Glomerular visceral epithelial cell (primary cell): Measurements from ENCODE around the gene GAK.

ENCODE experiments used
- DNase-seq: peaks from one replicate; pipeline ENCODE4 v3.0.0-alpha.2; 2016; ENCODE audit errors: extremely low spot score

GAK gene

DNA sequence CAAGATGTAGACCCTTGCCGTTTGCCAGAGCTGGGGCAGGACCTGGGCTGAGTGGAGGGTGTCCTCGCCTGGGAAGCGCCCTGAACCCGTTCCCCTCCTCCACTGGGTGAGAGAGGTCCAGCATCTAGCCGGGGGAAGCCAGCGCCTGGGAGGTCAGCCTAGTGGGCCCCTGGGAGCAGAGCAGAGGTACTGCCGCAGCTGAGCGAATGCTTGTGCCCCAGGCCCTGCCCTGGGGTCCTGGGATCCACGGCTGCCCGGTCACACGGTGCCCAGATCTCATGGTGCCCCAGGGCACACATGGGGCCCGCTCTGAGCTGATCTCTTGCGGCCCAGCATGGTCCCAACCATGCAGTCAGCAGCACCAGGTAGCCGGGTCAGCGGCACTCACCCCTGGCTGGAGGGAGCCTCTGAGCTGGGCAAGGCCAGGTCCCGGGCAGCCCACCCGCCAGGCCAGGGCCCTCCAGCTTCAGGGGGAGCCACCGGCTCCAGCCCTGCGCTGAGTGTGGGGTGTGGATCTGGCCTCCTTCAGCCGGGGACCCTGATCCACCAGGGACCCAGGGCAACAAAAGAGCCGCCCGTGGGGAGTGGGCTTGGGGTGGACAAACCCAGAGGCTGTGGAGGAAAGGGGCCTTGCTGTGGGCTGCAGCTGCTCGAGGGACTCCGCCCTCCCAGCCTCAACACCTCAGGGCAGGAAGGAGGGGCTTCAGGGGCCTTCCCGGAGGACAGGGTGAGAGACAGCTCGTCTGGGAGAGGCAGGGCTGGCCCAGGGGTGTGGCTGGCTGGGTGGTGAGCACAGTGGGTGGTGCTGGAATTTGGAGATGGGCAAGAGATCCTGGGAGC is 102.1 kb downstream of the GAK start:
- DNase-seq, result no peak

DNA sequence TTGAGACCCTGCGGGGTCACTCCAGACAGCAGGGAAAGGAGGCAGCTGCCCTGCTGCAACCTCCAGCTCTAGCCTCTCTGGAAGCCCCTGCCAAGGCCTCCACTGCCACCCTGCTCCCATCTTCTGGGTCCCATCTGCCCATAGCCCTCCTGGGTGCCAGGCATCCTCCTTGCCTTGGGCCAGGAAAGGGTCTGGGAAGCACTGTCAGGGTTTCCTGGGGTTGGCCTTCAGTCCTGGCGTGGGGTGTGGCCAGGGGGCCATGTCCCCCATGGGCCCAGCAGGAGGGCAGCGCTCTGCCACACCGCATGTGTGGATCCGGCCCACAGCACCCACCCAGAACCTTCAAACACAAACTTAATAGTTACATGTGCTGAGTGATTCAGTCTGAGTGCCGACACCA is 102.8 kb downstream of the GAK start:
- DNase-seq, result no peak

DNA sequence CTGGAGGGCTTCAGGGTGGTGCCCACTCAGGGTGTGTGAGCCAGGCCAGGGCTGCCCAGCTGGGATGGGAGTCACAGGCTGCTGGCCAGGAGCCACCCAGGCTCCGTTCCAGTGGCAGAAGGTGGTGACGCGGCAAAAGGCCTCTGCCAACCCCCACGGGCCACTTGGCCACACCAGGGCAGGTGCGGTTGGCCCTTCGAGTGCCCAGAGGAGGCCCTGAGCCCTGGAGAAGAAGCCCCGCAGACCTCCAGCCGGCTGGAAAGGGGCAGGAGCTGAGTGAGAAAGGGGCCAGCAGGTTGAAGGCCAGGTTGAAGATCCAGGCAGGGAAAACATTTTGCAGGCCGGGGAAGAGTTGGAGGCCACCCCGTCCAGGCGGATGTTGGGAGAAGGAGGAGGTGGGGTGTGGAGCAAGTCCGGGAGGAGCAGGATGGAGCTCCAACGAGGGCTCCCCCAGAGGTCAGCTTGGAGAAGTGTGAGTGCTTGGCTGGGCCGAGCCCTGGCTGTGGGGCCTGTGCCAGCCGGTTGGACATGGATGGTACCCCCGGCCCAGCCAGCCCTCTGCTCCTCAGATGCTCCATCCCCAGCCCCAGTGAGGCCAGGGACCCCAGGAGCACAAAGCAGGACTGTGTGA is 103.4 kb downstream of the GAK start:
- no peak for DNase-seq

DNA sequence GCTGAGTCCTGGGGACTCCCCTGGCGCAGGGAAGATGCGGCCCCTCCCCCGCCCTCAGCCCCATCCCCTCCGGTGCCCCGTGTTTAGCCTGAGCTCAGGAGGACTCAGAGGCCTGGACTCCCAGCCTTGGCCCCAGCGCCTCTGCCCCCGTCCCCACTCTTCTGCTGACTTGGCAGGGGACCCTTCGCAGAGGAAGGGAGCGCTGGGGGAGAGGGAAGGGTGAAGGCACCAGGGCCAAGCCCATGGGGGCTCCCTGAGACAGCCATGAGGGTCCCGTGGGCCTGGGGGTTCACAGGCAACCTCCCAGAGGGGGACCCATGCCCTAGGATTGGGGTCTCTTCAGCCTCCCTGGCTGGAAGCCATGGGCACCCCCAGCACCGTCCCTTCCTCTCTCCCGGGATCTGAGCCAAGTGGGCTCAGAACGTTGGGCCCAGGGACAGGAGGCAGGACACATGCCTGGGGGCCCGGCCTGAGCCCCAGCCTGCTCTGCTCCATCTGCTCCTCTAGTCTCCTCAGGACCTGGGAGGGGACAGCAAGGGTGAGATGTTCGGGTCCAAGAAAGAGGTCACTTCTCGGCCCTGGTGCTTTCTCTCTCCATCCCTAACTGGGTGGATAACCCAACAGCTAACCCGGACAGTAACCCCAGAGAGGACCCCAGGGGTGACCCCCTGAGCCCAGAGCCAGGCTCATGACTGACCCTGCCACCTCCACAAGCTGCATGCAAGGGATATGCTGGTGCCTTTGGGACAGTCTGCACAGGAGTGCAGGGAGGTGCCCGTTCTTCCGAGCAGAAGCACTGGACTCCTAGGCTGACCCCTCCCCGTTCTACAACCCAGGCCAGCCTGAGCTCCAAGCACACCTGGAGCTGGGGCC is 104.7 kb downstream of the GAK start:
- no peak for DNase-seq

DNA sequence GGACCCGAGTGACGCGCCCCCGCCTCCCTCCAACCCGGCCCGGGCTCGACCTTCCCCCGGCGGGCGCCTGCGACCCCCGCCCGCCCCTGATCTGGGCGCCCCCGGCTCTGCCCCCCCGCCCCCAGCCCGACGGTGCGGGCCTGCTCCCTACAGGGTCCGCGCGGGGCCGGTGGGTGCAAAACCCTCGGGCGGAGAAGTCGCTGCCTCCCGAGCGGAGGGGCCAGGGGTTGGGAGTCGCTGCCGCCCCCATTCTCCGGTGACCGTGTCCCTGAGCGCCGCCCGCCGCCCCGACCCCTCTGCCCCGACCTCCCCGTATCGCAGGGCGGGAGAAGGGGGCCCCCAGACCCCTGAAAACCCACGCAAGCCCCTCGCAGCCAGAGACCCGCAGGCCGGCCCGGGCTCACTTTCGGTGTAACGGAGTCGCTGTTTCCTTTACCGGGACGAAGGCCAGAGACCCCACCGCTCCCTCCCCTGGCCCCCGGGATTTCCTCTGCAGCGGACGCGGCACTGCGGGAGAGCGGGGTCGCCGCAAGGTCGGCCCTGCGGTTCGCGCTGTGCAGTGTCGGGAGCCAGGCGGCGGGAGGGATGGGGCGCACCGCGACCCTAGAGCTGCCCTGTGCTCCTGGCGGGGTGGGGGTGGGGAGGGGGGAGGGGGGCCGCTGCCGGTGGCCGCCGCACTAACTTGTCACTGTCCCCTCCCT is 105.5 kb downstream of the GAK start:
- DNase-seq, result no peak

DNA sequence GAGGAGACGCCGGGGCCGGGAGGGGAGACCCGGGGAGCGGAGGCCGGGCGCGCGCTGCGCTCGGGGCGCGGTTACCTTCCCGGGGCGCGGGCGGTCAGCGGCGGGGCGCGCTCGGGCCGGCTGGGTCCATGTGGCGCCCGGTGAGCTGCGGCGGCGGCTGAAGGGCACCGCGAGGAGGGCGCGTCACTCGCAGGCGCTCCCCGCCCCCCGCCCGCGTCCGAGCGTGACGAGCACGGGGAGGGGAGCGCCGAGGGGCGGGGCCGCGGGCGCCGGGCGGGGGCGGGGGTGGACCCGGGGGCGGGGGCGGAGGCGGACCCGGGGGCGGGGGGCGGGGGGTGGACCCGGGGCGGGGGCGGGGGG is 106.2 kb downstream of the GAK start, which contains the start of gene CPLX1:
Gene CPLX1, minus strand, starts transcription at position 159 of the 360 bp plus-strand sequence. CDS start 1,607 bp downstream, outside the sequence.
- peak; percentile 42 for DNase-seq

DNA sequence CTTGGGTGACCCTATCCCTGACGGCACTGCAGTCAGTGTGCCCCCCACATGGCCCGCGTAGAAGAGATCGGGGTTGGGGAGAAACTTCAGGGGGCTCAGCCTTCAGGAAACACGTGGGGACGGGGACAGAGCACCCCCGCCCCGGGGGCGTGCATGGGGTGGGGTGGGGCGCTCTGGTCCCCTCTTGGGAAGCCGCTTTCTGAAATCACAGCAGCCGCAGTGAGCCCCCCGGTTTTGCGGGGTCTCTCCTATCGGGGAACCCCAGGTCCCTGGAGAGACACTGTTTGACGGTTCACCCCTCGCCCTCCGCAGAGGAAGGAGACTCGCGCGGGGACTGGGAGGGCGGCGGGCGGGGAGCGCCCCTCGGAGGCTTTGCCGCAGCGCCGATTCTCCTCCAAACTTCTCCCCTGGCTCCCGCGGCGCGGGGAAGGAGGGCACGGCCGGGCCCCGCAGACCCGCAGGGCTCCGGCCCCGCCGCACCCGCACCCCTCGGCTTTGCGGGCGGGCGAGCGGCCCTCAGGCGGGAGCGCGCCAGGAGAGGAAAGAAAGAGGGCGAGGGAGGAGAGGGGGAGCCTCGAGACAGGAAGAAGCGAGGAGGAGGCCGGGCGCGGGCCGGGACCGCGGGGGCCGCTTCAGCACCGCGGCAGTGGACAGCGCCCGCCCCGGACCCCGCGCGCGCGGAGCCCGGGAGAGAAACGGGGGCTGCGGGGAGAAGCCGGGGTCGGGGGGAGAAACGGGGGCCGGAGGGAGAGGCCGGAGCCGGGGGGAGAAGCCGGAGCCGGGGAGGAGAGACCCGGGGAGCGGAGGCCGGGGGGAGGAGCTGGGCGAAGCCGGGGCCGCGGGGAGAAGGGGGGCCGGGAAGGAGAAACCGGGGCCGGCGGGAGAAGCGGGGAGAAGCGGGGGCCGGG is 106.8 kb downstream of the GAK start:
- DNase-seq, result peak; percentile 35

DNA sequence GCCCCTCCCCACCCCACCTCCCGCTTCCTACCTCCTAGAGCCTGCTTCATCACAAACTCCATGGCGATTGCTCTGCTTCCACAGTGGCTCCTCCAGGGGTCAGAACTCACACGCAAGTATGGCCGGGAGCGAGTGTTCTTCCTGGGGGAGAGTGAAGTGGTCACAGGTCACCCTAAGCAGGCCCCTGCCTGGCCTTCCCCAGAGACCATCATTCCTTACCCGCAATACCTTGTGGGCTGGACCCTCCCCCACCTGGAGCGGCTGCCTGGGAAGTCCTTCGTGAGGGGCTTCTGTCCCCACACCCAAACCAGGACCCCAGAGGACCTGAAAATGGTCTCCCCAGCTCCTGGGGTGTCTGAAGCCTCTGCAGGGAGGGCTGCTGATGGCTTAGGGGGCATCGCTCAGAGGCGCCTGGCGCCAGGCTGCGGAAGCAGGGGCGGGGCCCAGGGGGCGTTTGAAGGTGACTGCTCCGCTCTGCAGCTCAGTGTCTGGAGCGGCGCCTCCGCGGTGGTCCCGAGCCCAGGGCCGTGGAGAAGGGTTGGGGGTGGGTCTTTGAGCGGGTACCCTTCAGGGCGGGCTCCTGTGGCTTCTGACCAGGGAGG is 107.6 kb downstream of the GAK start:
- DNase-seq, result no peak

DNA sequence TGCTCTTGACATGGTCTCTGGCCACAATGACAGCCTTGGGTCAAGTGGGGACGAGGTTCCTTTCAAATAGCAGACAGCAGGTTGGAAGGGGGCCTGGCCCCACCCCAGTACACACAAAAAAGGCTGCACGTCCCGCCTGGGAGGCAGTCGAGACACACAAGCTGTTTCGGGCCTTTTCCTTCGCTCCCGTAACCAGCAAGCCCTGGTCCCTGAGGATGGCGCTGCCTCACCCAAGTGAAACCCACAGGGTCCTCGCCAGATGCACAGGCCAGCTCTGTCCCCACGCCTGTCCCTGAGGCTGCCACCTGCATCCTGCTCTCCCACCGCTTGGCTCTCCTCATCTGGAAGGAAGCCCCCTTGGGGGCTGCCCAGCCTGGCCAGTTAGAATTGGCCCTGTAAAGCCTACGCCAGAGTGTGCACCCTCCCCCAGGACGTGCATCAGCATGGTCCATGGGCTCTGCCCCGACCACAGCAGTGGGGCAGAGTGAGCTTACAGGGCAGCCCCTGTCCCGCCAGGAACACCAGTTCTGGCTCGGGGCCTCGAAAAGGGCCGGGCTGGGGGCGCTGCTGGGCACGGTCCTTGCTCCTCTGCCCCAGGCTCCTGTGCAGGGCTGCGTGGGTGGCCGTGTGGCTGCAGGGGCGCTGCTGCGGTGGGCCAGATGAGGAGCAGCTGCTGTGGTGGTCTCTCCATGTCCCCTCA is 108.2 kb downstream of the GAK start:
- DNase-seq, result no peak

DNA sequence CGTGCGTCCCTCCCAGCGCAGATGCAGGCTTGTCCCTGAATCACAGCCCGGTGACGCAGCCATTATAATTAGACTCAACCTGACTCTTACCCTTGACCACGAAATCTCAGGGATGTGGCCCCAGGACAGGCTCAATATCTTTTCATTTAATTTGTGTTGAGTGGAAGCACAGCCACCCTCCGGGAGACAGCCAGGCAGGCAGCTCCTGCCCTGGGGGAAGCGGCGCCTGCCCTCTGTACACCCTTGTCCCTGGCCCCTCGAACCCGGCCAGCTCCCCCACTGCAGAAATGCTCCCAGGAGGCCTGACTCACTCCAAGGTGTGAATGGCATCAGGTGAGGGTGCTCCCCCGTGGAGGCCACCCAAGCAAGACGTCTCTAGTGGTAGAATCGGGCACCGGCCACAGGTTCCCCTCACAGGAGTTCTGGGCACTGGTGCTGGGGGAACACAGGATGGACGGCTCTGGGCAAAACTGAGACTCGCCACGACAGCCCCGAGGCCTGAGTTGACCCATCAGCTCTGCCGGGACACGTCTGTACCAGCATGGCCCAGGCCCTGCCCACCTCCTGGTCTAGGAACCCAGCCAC is 108.8 kb downstream of the GAK start:
- no peak for DNase-seq

DNA sequence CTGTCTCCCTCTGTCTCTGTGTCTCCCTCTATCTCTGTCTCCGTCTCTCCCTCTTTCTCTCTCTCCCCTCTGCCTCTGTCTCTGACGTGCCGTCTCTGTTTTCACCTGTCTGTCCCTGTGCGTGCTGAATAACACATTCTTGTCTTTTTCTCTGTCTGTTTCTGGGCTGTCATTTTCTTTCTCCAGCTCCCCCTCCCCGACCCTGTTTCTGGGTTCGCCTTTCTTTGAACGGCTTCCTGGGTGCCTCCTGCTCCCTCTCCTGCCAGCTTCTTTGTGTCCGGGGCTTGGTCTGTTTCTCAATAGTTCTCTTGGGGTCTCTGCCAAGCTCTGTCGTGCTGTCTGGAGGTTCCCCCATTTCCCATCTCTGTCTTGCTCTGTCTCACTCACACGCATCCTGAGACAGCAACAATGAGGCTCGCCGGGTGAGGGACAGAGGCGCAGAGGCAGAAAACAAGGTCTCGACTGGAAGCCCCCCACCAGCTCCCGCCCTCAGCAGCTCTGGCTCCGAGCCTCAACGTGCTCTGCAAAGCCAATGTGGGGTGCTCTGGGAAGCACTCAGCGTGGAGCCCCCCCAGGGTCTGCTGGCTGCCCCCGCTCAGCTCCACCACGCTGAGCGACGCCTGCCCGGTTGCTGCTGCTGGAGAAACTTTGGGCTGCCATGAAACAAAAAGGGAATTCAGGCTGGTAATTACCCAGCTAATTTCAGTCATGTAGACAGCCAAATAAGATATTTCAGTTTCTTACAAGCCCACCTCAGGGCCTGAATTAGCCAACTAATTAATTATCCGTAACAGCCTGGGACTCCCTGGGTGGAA is 109.5 kb downstream of the GAK start:
- DNase-seq, result no peak

DNA sequence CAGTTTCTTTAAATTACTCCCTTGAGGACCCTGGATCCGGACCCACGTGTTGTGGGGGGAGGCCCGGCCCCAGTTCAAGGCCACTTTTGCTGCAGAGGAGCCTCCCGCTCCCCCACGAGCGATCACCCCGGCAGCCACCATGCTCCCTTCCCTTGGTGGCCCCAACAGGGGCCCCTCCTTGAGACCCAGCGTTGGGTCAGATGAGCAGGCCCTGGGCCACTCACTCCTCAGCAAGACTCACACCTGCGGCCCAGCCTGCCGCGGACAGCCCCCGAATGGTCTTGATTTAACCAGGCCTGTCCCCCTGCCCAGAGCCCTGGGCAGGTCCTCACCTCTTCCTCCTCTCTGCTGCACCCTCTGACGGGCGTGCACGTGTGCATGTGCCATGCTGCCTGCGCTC is 110.5 kb downstream of the GAK start:
- DNase-seq, result no peak

DNA sequence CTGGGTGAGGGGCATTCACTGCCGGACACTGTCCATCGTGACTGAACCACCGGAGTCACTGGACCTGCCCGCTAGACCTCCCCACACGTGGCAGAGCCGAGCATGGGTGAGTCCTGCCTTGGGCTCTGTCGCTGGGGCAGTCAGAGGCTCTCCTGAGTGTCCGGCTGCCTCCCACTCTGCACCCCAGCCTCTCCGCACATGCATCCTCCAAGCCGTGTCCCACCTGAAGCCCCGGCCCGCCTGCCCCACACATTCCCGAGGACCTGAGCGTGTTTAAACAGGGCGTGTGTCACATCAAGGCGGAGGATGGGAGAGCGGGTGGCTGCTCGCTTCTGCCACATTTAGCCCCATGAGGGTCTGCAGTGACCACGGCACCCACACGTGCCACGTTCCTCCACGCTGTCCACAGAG is 110.9 kb downstream of the GAK start:
- no peak for DNase-seq

DNA sequence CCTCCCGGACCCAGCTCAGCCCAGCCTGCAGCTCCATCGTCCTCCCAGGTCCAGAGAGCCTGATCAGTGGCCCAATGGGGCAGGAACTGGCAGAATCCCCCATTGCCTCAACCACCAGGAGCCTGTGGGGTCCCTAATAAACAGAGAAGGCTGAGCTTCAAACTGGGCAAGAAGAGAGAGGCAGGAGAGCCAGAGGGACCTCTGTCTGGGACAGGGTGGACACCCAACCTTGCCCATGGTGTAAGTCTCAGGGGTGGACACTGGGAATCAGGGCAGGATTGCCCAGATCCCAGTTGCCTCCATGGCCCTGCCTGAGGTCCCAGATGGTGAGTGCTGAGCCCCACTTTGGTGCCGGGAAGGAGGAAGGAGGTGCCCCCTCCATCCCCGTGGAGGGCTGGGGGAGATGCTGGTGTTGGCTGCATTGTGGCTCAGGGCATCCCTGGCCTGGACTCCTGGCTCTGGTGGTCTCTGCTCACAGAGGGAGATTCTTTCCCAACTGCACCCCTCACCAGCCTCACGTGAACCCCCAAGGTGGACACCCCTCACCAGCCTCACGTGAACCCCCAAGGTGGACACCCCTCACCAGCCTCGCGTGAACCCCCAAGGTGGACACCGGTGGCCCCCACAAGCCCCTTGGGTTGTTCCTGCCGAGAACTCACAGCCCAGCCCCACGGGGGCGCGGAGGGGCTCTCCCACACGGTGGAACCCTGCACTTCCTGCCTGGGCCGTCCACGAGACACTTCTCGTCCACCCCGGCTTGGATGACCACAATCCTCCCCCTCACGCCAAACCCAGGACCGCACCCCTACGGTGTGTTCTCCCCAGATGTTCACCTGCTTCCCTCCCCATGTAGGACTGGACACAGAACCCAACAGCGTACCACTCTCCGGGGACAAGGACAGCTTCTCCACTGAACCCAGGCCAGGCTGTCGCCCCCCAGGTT is 111.6 kb downstream of the GAK start:
- no peak for DNase-seq

DNA sequence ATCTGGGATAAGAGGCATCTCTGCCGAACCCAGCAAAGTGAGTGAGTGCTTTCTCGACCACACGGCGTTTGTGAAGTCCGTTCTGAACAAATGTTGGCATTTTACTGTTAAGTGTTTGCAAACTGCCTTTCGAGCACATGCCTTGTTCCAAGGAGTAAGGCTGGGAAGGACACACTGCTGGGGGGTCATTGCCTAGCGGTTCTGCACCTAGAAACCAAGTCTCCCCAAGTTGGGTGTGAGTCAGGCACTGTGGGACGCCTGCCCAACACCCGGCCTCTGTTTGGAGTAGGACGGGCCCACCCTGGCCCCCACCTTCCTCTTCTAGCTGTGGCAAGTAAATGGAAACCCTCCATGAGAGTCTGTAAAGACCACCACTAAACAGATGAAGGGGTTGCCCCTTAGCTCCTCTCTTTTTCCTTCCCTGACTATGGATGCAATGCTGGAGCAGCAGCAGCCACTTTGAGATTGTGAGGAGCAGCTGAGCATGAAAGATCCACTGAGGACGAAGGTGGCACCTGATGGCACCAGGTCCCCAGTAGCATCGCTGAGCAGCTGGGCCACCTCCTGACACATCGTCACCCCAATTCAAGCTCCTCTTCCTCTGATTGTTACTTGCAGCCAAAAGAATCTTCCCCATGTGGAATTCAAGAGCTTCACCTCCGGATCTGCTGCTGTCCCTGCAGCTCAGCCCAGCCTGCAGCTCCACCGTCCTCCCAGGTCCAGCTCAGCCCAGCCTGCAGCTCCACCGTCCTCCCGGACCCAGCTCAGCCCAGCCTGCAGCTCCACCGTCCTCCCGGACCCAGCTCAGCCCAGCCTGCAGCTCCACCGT is 112.5 kb downstream of the GAK start:
- DNase-seq, result no peak
